ENCODE data around the gene CLEC16A.

CLEC16A gene

GRCh38 chr16:11111856-11112634 lies 167.7 kb downstream of the CLEC16A start:
- TF ChIP-seq CTCF (conservative IDR thresholded peaks at IDR 0.05), result no peak
- no peak overlapping the region for H3K27ac ChIP-seq

DNA sequence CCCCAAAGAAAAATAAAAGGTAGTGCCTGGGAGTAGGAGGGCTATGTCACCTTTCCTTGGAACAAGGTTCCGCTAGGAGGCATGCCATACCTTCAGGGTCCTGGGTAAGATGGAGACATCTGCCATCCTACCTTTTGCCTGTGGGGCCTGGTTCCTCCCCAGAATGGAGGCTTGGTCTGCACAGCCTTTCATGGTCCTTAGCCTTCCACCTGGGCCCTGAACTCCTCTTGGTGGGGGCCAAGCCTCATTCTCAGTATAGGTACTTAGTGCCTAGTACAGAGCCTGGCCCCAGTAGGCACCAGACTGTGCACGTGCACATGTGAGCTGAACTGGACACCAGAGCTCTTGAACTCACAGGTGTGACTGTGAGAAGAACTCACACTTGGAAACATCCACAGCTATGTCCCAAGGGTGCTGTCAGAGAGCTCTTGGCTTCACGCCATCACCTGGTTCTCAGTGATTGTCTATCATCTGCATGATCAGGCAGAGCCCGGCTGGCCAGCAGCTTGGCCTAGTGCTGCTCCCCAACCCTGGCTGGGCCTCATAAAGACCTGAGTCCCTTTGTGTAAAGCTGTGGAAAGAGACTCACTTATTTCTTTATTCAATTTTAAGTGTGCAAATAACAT lies 168.5 kb downstream of the CLEC16A start:
- TF ChIP-seq CTCF (conservative IDR thresholded peaks at IDR 0.05), result no peak
- H3K27ac ChIP-seq, result peak overlapping the region; percentile 7; the same call in 1 of the 2 replicates

DNA sequence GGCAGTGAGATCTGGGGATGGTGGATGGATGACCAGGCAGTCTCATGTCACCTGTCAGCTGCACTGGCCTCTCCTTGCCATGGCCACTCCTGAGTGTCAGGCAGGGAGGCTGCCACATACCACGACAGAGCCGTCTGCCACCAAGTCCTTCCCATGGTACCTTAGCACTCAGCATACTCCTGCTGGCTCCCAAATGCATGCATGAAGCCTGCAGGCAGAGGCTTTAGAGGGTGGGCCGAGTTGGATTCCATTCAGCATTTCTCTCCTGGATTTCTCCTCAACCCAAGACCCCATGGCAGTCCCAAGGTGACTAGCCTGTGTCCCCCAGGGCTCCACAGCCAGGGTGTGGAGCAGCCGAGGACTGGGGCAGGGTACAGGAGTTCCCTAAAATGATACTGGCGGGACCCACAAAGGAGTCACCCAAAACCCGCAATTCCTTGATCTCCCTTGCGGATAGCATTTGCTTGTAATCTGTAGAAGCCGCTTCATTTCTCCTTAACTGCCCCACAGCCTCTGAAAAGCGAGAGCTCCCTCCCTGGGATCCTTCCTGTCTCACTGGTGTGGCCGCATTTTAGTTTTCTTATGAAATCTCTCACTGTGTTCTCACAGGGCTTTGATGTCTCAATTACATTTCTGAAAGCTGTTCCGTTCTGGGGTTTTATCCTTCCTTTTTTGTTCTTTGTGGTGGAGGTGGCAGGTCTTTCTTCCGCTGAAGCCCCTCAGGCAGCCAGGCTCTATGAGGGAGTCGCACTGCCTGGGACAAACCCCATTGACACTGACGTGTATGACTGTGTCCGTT lies 170.2 kb downstream of the CLEC16A start:
- TF ChIP-seq CTCF (conservative IDR thresholded peaks at IDR 0.05), result no peak
- H3K27ac ChIP-seq, result no peak overlapping the region

GRCh38 chr16:11117576-11118211 lies 173.3 kb downstream of the CLEC16A start:
- no peak overlapping the region for H3K27ac ChIP-seq
- no peak for TF ChIP-seq CTCF (conservative IDR thresholded peaks at IDR 0.05)

GRCh38 chr16:11118479-11118878 lies 174.1 kb downstream of the CLEC16A start:
- no peak overlapping the region for H3K27ac ChIP-seq
- TF ChIP-seq CTCF (conservative IDR thresholded peaks at IDR 0.05), result no peak

- no peak for TF ChIP-seq CTCF (conservative IDR thresholded peaks at IDR 0.05)
Observed at GRCh38 chr16:11121083-11121608, 176.8 kb downstream of the CLEC16A start.

More at GRCh38 chr16:11121083-11121608, 176.8 kb downstream of the CLEC16A start:
- no peak overlapping the region for H3K27ac ChIP-seq
